Effector memory CD4-positive, alpha-beta T cell (primary cell): ENCODE results near the gene POLDIP3.
"Not testable (repeated sequence)": the region's sequence is repeated elsewhere in the genome, so short reads cannot be mapped to it uniquely, and the experiment has no call there.

Experiments
- DNase-seq, 3 donors: peaks; one replicate each; pipeline ENCODE4 v3.0.0-alpha.2; 2020
- H3K27ac ChIP-seq: 2 replicates; pipeline ENCODE4 v1.7.0; 2013; ENCODE audit warnings: mild to moderate bottlenecking, low read length, moderate library complexity; ENCODE audit not compliant: insufficient read depth, poor library complexity, severe bottlenecking
- H3K27me3 ChIP-seq: replicated peaks from 2 replicates; pipeline ENCODE4 v1.7.0; 2013; ENCODE audit warnings: mild to moderate bottlenecking, low read length; ENCODE audit not compliant: insufficient read depth, control insufficient read depth, poor library complexity, severe bottlenecking
- H3K36me3 ChIP-seq: 2 replicates; pipeline ENCODE4 v1.7.0; 2013; ENCODE audit warnings: mild to moderate bottlenecking, low read length, moderate library complexity; ENCODE audit not compliant: control insufficient read depth, insufficient read depth
- H3K4me1 ChIP-seq: 2 replicates; pipeline ENCODE4 v1.7.0; 2013; ENCODE audit warnings: low read length, mild to moderate bottlenecking; ENCODE audit not compliant: control insufficient read depth, insufficient read depth, poor library complexity, severe bottlenecking
- H3K4me3 ChIP-seq: 2 replicates; pipeline ENCODE4 v1.7.0; 2013; ENCODE audit warnings: low read length, low read depth, mild to moderate bottlenecking; ENCODE audit not compliant: insufficient read depth, poor library complexity, severe bottlenecking
- H3K9me3 ChIP-seq: 2 replicates; pipeline ENCODE4 v1.7.0; 2013; ENCODE audit warnings: mild to moderate bottlenecking, low read length, moderate library complexity; ENCODE audit not compliant: control insufficient read depth

The POLDIP3 gene

GRCh38 chr22:42577141-42577540 is 37.5 kb downstream of the POLDIP3 start:
- not testable (repeated sequence) for H3K27ac ChIP-seq, H3K4me3 ChIP-seq, H3K9me3 ChIP-seq, H3K4me1 ChIP-seq, DNase-seq, H3K27me3 ChIP-seq
- H3K36me3 ChIP-seq, result peaks cover 18% of the 10 kb centered on the region

- not testable (repeated sequence) for H3K9me3 ChIP-seq, H3K27ac ChIP-seq, H3K4me3 ChIP-seq, H3K4me1 ChIP-seq, H3K27me3 ChIP-seq, DNase-seq
- H3K36me3 ChIP-seq, result peaks cover 18% of the 10 kb centered on the region
These were observed 38.6 kb downstream of the POLDIP3 start for GRCh38 chr22:42575996-42576574.

DNA sequence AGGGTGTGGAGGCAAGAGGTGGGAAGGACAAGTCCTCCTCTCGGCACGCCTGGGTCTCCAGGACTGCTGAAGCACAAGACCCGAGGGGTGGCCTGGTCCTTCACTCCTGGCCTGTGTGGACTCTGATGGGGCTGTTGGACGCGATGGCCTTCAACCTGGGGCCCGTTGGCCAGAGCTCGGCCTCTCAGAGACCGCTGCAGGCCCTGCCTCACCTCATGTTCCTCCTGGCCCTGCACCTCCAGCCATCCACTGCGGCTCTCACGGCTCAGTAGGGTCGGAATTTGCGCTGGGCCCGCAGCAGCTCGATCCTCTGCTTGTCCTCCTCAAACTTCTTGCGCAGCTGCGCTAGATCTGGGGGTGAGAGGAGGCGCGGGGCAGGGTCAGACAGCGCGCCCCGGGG is 40.2 kb downstream of the POLDIP3 start:
- H3K27me3 ChIP-seq, H3K27ac ChIP-seq, H3K4me3 ChIP-seq, H3K4me1 ChIP-seq, DNase-seq, H3K9me3 ChIP-seq: not testable (repeated sequence)
- peaks cover 18% of the 10 kb centered on the region for H3K36me3 ChIP-seq

DNA sequence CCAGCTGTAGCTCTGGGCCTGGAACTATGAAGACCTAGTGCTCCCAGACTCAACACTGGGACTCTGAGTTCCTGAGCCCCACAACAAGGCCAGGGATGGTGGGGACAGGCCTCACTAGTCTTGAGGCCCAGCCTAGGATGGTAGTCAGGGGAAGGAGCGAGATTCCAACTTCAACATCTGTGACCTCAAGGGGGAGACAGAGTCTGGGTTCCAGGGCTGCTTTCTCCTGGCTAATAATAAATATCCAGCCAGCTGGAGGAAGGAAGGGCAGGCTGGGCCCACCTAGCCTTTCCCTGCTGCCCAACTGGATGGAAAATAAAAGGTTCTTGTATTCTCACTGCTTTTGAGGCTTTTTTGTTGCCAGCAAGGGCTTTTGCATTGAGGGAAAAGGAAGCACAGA is 40.6 kb downstream of the POLDIP3 start:
- H3K36me3 ChIP-seq, result peaks cover 18% of the 10 kb centered on the region
- not testable (repeated sequence) for H3K9me3 ChIP-seq, H3K27me3 ChIP-seq, DNase-seq, H3K27ac ChIP-seq, H3K4me3 ChIP-seq, H3K4me1 ChIP-seq

- H3K9me3 ChIP-seq, DNase-seq, H3K27ac ChIP-seq, H3K27me3 ChIP-seq, H3K4me1 ChIP-seq, H3K4me3 ChIP-seq: not testable (repeated sequence)
- H3K36me3 ChIP-seq, result peaks cover 11% of the 10 kb centered on the region
These were observed 43.6 kb downstream of the POLDIP3 start for GRCh38 chr22:42571068-42571467.

GRCh38 chr22:42570580-42570979 is 44.1 kb downstream of the POLDIP3 start:
- peaks cover 11% of the 10 kb centered on the region for H3K36me3 ChIP-seq
- not testable (repeated sequence) for H3K27ac ChIP-seq, DNase-seq, H3K27me3 ChIP-seq, H3K4me1 ChIP-seq, H3K4me3 ChIP-seq, H3K9me3 ChIP-seq

GRCh38 chr22:42567950-42568349 is 46.7 kb downstream of the POLDIP3 start:
- H3K27me3 ChIP-seq, H3K36me3 ChIP-seq, H3K27ac ChIP-seq, DNase-seq, H3K4me1 ChIP-seq, H3K4me3 ChIP-seq, H3K9me3 ChIP-seq: not testable (repeated sequence)

DNA sequence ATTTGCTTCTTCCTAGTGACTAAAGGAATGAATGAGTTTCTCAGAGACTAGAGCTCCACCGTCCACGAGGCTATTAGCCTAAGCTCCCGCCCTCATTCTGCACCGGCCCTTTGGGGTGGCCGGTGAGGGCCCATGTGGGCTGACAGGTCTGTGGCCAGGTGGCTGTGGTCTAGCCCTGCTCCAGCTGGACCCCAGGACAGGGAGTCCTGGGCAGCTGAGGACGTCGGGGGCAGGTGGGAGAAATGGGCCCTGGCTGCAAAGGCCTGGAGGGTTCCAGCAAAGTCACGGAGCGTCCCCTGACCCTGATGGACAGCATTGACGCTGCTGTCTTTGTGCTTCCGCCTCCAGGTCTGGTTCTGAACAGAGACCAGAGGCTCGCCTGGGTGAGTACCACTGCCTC is 48.7 kb downstream of the POLDIP3 start:
- Histone ChIP-seq H3K27me3 (no peaks in the 10 kb centered on the region), H3K36me3 (no peaks in the 10 kb centered on the region), H3K4me1 (no peaks in the 10 kb centered on the region), H3K27ac (no peak overlapping the region), H3K4me3 (no peak overlapping the region), H3K9me3 (no peaks in the 10 kb centered on the region)
- DNase-seq, result no peak

GRCh38 chr22:42564699-42565098 is 50.0 kb downstream of the POLDIP3 start:
- no peaks in the 10 kb centered on the region for H3K9me3 ChIP-seq
- no peaks in the 10 kb centered on the region for H3K4me1 ChIP-seq
- no peak overlapping the region for H3K27ac ChIP-seq
- H3K36me3 ChIP-seq, result no peaks in the 10 kb centered on the region
- H3K27me3 ChIP-seq, result no peaks in the 10 kb centered on the region
- H3K4me3 ChIP-seq, result no peak overlapping the region
- DNase-seq, result no peak

DNA sequence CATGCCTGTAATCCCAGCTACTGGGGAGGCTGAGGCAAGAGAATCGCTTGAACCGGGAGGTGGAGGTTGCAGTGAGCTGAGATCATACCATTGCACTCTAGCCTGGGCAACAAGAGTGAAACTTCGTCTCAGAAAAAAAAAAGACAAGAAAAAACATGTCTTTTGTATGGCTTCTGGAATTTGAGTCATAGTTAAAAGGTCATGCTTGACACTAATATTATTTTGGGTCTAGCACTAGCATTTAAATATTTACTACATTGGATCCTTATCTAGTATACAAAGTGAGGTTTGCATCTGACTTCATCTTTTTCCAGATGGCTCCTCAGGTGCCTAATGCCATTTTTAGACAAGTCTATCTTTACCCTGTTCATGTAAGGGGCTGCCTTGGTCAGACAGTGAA is 50.7 kb downstream of the POLDIP3 start:
- not testable (repeated sequence) for H3K36me3 ChIP-seq, H3K27me3 ChIP-seq, H3K4me1 ChIP-seq, H3K4me3 ChIP-seq, H3K9me3 ChIP-seq, DNase-seq, H3K27ac ChIP-seq

DNA sequence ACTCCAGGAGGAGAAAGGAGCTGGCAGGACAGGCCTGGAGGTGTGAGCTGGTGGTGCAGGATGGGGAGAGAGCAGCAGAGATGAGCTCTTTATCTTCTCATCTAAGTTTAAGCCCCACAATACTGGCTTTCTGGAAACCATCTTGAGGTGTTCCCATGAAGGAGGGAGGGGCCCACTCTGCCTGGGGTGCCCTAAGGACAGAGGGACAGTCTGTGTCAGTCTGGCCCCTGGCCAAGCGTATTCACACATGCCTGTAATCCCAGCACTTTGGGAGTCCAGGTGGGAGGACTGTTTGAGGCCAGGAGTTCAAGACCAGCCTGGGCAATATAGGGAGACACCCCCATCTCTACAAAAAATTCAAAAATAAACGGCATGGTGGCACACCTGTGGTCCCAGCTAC is 52.0 kb downstream of the POLDIP3 start:
- no peak overlapping the region for H3K27ac ChIP-seq
- no peaks in the 10 kb centered on the region for H3K9me3 ChIP-seq
- H3K4me3 ChIP-seq, result no peak overlapping the region
- no peaks in the 10 kb centered on the region for H3K4me1 ChIP-seq
- no peaks in the 10 kb centered on the region for H3K27me3 ChIP-seq
- DNase-seq, result no peak
- H3K36me3 ChIP-seq, result no peaks in the 10 kb centered on the region
